SU-DHL-6 (cell line): ENCODE measurements around the gene LRPAP1.

ENCODE experiments used
- H2AFZ ChIP-seq: fragments of 200-600 bp; sonication (generic); 2 replicates; pipeline ENCODE4 v1.6.1; 2014; ENCODE audit warnings: low read depth, mild to moderate bottlenecking, moderate library complexity, mixed read lengths, antibody characterized with exemption, low read length; ENCODE audit not compliant: severe bottlenecking
- H3F3A ChIP-seq: fragments of 200-600 bp; shearing (Covaris generic); 2 replicates; pipeline ENCODE4 v1.6.0; 2016; ENCODE audit warnings: antibody characterized with exemption, mild to moderate bottlenecking; ENCODE audit not compliant: insufficient read depth
- H3K27ac ChIP-seq: fragments of 200-600 bp; sonication (generic); 2 replicates; pipeline ENCODE4 v1.5.1; 2016; ENCODE audit warnings: low read depth, mild to moderate bottlenecking, low read length, moderate library complexity, mixed read lengths
- H3K27me3 ChIP-seq: fragments of 200-600 bp; sonication (generic), shearing (Covaris generic); 2 replicates; pipeline ENCODE4 v1.6.0; 2014; ENCODE audit warnings: mild to moderate bottlenecking, low read length
- H3K36me3 ChIP-seq: fragments of 200-600 bp; sonication (generic); 2 replicates; pipeline ENCODE4 v1.6.1; 2014; ENCODE audit warnings: mild to moderate bottlenecking, low read length, mixed read lengths
- H3K4me2 ChIP-seq: fragments of 300-600, 200-600 bp; shearing (Covaris generic), sonication (generic); 2 replicates; pipeline ENCODE4 v1.6.0; 2014; ENCODE audit warnings: low read length, low read depth, mild to moderate bottlenecking; ENCODE audit not compliant: poor library complexity, severe bottlenecking
- H3K4me3 ChIP-seq: fragments of 200-600 bp; sonication (generic); 2 replicates; pipeline ENCODE4 v1.5.1; 2014; ENCODE audit warnings: antibody characterized with exemption, low read length, mild to moderate bottlenecking, mixed read lengths; ENCODE audit not compliant: insufficient read depth, poor library complexity, severe bottlenecking
- H3K79me2 ChIP-seq: fragments of 200-600 bp; sonication (generic); 2 replicates; pipeline ENCODE4 v1.6.1; 2014; ENCODE audit warnings: mild to moderate bottlenecking, low read length, moderate library complexity; ENCODE audit not compliant: insufficient read depth
- H3K9ac ChIP-seq: fragments of 200-600 bp; sonication (generic); 2 replicates; pipeline ENCODE4 v1.7.0; 2014; ENCODE audit warnings: mild to moderate bottlenecking, low read length
- H3K9me2 ChIP-seq: fragments of 200-600 bp; sonication (generic); replicated peaks from 2 replicates; pipeline ENCODE4 v1.6.1; 2014; ENCODE audit warnings: low read length; ENCODE audit not compliant: insufficient read depth
- H3K9me3 ChIP-seq: fragments of 200-600 bp; sonication (generic); 2 replicates; pipeline ENCODE4 v1.6.1; 2014; ENCODE audit warnings: low read length, mixed read lengths; ENCODE audit not compliant: insufficient read depth
- H4K20me1 ChIP-seq: fragments of 200-600 bp; sonication (generic); 2 replicates; pipeline ENCODE4 v1.6.1; 2014; ENCODE audit warnings: low read depth, mild to moderate bottlenecking, antibody characterized with exemption, low read length, moderate library complexity, mixed read lengths
- CTCF ChIP-seq: fragments of 200-600 bp; sonication (generic); IDR thresholded peaks from one replicate; pipeline ENCODE4 v1.5.1; 2017; ENCODE audit warnings: antibody characterized with exemption, mild to moderate bottlenecking, low read length, moderate library complexity; ENCODE audit not compliant: insufficient read depth, poor library complexity, severe bottlenecking
- EZH2phosphoT487 ChIP-seq: fragments of 200-600 bp; sonication (generic), shearing (Covaris generic); conservative IDR thresholded peaks from 2 replicates; pipeline ENCODE4 v1.6.1; 2018; ENCODE audit warnings: mild to moderate bottlenecking, antibody characterized with exemption, low read length, moderate library complexity, mixed read lengths

LRPAP1 gene

GRCh38 chr4:3498901-3499510 is 33.2 kb downstream of the LRPAP1 start:
- Histone ChIP-seq H3K79me2 (no peaks in the 10 kb centered on the region), H3F3A (no peaks in the 10 kb centered on the region), H3K9me2 (no peaks in the 10 kb centered on the region), H3K27ac (no peak overlapping the region), H2AFZ (no peak overlapping the region), H3K36me3 (no peaks in the 10 kb centered on the region), H3K9ac (no peak overlapping the region), H3K9me3 (no peaks in the 10 kb centered on the region), H3K27me3 (no peaks in the 10 kb centered on the region), H3K4me3 (no peak overlapping the region), H3K4me2 (no peak overlapping the region), H4K20me1 (no peaks in the 10 kb centered on the region)
- TF ChIP-seq CTCF: no peak
- TF ChIP-seq EZH2phosphoT487: no peak

GRCh38 chr4:3498407-3498806 is 33.8 kb downstream of the LRPAP1 start:
- Histone ChIP-seq H4K20me1 (no peaks in the 10 kb centered on the region), H3K9ac (no peak overlapping the region), H3K27me3 (no peaks in the 10 kb centered on the region), H3K9me3 (no peaks in the 10 kb centered on the region), H3F3A (no peaks in the 10 kb centered on the region), H2AFZ (no peak overlapping the region), H3K4me2 (no peak overlapping the region), H3K27ac (no peak overlapping the region), H3K36me3 (no peaks in the 10 kb centered on the region), H3K9me2 (no peaks in the 10 kb centered on the region), H3K4me3 (no peak overlapping the region), H3K79me2 (no peaks in the 10 kb centered on the region)
- no peak for TF ChIP-seq EZH2phosphoT487
- TF ChIP-seq CTCF: no peak

GRCh38 chr4:3497523-3498389 is 34.5 kb downstream of the LRPAP1 start:
- Histone ChIP-seq H3K9me2 (no peaks in the 10 kb centered on the region), H4K20me1 (no peaks in the 10 kb centered on the region), H3K9ac (no peak overlapping the region), H3K9me3 (no peaks in the 10 kb centered on the region), H3K27ac (no peak overlapping the region), H3K27me3 (no peaks in the 10 kb centered on the region), H3K4me3 (no peak overlapping the region), H3F3A (no peaks in the 10 kb centered on the region), H3K79me2 (no peaks in the 10 kb centered on the region), H3K36me3 (no peaks in the 10 kb centered on the region), H3K4me2 (no peak overlapping the region), H2AFZ (no peak overlapping the region)
- no peak for TF ChIP-seq CTCF
- no peak for TF ChIP-seq EZH2phosphoT487
